NCI-H146 treated with DMSO at 0.1 percent for 48 hours (cell line): ENCODE data around the gene UMAD1.
A peak's percentile ranks its signal among the peaks of the same experiment; 100 is the strongest.
"Not testable (repeated sequence)": the region's sequence is repeated elsewhere in the genome, so short reads cannot be mapped to it uniquely, and the experiment has no call there.

ENCODE experiments used
- DNase-seq: peaks from one replicate; lab custom pipeline; 2025; ENCODE audit not compliant: unreplicated experiment; lab: John Stamatoyannopoulos, UW

UMAD1 gene

DNA sequence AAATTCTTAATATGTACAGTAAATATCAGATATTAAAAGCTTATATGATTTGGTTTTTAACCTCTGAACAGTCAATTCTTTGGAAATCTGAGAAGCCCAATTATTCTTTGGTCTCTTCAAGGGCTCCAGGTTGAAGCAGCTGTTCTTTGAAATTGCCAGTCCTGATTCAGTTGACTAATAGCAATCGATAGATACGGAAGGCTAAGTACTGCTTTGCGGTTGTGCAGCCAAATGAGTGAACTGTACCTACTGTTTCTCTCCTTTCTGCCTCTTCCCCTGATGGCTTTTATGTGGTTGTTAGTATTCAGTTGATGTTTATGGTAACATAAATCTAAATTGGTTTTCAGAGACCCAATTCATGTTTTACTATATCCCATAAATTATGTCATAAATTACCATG lies 181.0 kb downstream of the UMAD1 start:
- peak; percentile 91 for DNase-seq

DNA sequence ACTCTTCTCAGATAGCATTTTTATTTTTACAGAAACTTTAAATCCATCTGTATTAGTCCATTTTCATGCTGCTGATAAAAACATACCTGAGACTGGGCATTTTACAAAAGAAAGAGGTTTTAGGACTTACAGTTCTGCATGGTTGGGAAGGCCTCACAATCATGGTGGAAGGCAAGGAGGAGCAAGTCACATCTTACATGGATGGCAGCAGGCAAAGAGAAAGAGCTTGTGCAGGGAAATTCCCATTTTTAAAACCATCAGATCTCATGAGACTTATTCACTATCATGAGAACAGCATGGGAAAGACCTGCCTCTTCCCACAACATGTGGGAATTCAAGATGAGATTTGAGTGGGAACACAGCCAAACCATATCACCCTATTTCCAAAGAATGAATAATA lies 184.7 kb downstream of the UMAD1 start:
- not testable (repeated sequence) for DNase-seq

DNA sequence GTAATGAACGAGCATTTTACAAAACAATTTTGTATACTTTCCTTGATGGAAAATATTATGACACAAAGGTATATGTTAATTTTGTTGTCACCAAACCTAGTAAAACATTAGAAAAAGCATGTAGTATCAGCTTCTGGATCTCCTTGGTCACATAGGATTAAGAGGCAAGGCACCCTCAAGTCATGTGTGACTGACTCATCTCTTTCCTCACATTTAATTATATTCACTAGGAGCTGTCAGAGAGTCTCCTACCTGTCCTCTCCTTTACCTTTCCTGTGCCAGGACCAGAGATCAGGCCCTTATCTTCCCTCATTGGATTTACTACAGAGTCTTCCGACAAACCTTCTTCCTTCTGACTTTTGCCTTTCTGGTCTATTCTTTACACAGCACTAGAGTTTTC lies 189.1 kb downstream of the UMAD1 start:
- DNase-seq = no peak

DNA sequence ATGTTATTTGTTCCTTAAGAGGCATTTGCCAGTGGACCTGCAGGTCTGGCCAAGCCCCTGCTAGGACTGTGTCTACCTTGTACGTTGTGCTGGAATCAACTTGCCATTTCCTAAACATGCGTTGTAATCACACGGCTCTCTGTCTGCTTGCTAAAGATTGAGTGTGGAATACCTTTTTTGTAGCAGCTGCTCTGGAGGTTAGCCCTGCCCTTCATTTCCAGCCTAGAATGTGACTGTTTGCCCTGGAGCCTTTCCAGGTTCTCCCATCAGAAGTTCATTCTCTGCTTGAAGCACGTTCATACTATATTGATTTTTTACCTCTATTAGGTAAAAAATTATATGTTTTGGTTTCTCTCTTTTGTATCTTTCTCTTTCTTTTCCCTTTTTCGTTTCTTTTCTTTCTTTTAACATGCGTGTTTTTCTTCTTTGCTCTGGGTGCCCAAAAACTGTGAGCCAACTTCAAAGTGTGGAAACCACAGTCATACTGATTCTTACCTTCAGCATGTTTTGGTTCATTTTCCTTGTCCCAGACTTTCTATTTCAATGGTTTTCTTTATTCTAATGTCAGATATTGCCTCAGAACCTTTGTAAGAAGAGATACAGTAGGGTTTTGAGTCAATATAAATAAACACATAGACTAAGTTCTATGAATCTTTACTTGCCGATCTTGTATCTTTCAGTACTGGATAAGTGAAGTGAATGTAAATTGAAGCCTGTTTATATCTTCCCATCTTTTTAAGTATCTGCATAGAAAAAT lies 189.7 kb downstream of the UMAD1 start:
- peak; percentile 80 for DNase-seq

DNA sequence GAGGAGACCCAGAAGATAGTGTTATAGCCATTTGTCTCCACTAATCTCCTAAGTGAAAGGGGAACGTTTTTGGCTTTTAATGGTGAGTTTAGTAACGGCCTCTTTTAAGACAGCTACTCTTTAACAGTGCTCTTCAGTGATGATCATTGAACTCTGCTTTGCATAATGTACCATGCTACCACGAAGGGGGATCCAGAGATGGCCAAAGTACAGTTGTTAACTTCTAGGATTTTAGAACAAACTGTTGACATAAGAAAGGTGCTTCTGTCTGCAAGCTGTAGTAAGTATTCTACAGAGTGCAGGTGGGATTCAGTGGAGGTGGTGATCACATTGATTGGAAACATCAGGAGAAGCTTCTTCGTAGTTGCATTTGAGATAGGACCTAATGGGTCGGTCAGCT lies 192.0 kb downstream of the UMAD1 start:
- no peak for DNase-seq

DNA sequence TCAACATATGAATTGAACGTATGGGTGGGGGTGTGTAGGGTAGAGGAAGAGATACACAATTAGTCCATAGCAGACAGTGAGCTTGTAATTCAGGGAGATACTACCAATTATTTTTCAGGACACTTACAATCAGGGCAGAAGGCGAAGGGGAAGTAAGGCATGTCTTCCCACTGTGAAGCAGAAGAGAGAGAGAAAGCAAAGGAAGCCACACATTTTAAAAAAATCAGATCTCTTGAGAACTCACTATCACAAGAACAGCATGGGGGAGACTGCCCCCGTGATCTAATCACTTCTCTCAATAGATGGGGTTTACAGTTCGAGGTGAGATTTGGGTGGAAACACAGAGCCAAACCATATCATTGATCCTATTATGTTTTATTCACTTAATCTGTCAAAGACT lies 194.2 kb downstream of the UMAD1 start:
- DNase-seq = no peak

DNA sequence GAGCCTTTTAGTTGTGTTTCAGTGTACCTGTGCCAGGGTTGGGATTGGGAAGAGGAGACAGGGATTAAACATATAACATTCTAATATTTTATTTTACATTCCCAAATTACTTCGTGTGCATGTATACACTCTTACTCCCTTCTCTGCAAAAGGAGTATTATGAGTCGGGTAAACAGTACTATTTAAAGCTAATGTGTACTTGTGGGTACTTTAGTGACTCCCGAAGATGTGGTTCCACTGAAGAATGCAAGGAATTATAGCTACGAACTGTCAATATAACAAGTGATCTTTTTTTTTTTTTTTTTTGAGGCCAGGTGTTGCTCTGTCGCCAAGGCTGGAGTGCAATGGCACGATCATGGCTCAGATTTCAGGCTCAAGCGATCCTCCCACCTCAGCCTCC lies 200.5 kb downstream of the UMAD1 start:
- DNase-seq = no peak

DNA sequence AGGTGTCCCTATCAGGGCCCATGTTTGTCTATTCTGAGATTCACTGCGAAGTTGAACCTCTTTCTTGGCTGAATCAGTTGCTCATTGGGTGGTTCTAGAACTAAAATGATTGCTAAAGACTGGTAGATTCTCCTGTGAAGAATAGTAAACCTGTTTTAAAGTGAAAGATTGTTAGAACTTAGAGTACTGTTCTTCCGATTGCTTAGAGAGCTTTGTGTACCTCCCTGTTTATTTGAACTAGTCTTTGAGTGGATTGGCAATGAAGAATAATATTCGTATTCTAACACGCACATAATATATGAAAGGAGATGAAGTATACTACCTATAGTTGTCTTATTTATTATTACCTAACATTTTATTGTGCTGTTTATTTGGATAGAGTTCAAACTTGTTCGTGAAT lies 202.7 kb downstream of the UMAD1 start:
- DNase-seq = no peak

DNA sequence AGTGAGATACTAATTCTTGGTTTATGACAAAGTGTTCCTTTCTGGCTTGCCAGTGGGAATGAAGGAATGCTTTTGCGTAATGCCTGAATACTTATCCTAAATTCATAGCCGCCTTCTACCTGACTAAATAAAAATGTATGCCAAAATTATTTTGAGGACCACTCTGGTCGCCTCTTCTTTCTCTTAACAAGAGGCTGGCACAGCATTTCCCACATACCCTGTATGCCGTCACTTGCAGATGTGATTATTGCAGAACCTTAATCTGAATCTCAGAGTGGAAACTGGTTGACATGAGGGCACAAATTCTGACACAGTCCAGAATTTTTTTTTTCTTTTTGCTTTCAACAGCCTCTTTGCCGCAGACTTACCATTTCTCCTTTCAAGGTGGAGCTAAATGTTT lies 203.4 kb downstream of the UMAD1 start:
- DNase-seq = no peak

DNA sequence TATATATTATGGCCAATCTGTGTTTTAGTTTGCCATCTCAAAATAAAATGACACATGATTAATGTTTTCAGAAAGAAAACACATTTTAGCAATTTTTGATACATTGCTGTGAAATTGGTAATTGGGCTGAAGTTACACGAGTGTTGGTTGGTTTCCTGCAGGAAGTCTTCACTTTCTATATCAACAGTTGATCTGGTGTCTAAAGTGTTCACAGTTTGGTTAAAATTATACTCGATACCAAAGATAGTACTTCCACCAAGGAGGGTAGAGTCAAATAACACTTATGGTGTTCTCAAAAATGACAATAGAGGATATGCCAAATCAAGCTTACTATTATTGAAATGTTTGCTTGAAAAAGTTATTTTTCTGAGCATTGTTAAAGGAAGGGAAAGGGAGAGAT lies 207.7 kb downstream of the UMAD1 start:
- no peak for DNase-seq

DNA sequence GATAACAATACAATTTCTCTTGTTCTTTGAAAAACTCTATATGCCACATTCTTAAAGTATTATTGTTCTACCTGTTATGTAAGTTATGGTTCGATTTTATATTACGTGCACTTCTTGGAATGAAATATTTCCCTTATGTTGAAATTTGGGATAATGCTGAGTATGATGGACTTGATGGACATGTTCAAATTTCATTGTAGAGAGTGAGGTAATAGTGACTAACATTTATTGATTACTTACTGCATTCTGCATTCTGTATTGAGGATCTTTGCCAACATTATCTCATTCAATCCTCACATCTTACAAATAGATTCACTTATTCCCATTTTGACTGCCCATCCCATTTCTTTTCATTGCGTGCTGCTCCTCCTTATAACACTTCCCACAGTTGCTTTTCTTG lies 208.3 kb downstream of the UMAD1 start:
- DNase-seq = no peak

DNA sequence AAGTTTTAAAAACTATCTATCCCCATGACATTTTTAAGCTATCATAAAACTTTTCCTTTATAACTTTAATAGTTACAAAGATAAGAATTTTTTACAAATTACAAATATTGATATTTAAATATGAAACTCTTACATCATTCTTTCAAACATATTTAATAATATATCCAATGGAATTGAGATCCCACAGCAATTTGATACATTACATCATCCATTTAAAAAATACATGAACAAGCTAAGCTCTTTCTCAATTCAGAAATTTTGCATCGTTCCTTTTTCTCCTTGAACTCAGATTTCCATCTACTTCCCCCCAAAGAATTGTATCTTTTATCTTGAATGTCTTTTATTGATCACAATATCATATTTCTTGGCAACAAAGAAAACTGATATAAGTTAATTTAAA lies 209.6 kb downstream of the UMAD1 start:
- DNase-seq = no peak

DNA sequence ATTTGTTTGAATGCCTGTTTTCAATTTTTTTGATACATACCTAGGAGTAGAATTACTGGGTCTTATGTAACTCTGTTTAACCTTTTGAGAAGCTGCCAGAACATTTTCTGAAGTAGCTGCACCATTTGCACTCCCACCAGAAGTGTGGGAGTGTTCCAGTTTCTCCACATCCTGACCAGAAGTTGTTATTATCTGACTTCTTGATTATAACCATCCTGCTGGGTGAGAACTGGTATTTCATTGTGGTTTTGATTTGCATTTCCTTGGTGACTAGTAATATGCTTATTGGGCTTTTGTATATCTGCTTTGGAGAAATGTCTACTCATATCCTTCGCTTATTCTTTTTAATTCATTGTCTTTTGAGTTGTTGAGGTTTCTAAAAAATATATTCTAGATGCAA lies 210.8 kb downstream of the UMAD1 start:
- no peak for DNase-seq

DNA sequence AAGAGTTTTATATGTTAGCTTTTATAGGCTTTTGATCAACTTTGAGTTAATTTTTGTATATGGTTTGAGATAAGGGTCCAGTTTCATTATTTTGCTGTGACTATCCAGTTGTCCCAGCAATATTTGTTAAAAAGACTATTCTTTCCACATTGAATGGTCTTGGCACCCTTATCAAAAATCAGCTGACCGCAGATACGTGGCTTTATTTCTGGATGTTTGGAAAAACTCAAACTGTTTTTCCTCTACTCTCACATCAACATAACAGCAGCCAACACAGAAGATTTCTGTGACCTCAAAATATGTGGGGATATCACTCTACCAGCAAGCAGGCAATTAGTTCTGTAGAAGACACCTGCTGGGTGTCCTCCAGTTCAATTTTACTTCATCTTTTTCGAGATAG lies 211.4 kb downstream of the UMAD1 start:
- no peak for DNase-seq

DNA sequence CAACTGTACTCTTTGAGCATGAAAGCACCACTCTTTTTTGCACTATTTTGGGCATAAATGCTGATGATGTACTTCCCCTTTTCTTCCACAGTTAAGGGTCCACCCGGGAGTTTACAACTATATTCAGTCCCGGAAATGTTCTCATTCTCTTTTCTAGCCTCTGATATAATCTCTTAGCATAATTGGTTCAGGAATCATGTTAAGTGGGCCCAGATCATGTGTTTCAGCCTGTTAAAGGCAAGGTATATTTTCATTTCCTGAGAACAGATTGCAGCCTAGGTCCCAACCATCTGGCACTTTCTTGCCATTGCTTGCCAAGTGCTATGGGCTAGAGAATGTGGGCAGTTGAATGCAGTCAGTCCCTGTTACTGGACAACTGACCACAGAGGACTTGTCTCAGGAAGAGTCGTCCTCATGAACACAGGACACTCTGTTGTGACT lies 216.6 kb downstream of the UMAD1 start:
- no peak for DNase-seq

DNA sequence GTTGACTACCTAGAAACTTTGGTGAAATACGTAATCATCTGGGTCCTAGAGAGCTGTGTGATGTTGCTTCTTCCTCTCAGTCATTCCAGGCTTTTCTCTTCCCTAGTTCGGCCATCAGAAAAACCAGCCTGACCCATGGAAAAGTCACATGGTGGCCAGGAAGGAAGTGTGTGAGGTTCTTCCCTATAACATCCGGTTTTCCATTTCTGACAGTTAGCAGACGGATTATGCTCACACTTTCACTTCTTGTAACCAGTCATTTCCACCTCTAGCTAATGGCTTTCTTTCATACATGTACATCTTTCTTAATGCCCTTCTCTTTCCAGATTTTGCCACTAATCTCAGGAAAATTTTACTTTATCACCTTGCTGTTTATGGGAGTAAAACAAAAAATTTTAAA lies 218.0 kb downstream of the UMAD1 start:
- no peak for DNase-seq

DNA sequence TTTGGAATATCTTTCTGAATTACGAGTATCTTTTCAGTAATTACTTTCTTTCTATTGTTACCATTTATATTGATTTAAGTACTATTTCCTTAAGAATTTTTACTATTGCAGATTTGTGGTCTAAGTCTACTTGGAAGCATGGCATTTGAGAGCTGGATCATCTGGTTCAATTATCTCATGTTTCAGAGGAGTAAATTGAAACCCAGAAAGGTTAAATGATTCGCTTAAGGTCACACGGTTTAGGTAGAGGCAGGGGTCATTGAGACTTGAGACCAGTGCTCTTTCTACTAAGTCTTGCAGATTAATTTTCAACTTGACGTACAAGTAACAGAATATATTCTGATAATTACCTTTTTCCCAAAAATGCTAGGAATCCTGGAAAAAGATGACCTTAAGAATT lies 218.9 kb downstream of the UMAD1 start:
- DNase-seq = no peak

DNA sequence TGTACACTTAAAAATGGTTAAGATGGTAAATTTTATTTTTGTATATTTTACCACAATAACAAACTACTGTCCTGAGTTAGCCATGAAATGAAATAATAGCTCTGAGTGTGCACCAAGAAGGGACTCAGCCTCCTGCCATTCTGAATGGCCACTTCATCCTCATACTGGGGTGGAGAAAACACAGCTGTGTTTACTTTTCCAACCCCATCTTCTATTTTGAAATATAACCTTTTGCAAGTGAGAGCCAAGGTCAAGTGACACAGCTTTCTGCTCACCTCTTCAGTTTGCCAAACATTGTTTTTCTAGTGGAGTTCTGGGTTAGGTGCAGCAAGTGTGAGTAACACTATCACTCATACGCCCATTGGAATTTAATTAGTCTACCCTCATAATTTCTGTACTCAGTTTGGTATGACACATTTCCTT lies 220.7 kb downstream of the UMAD1 start:
- peak; percentile 94 for DNase-seq

DNA sequence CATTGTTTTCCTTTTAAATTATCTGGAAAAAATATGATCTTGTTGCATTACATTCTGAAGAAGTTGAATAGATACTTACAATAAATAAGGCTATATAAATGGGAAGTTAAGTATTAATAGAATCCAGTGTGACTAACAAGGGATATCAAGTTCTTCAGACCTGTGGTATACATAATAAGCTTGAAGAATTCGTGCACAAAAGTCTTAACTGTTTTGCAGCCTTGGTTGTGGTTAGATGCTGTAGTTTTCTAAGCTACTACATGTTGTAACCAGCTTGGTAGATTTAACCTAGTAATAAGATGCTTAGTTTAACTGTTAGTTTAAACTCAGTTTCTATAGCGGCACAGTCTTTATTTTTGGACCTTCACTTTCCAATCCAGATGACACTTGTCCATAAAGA lies 221.8 kb downstream of the UMAD1 start:
- DNase-seq = no peak

DNA sequence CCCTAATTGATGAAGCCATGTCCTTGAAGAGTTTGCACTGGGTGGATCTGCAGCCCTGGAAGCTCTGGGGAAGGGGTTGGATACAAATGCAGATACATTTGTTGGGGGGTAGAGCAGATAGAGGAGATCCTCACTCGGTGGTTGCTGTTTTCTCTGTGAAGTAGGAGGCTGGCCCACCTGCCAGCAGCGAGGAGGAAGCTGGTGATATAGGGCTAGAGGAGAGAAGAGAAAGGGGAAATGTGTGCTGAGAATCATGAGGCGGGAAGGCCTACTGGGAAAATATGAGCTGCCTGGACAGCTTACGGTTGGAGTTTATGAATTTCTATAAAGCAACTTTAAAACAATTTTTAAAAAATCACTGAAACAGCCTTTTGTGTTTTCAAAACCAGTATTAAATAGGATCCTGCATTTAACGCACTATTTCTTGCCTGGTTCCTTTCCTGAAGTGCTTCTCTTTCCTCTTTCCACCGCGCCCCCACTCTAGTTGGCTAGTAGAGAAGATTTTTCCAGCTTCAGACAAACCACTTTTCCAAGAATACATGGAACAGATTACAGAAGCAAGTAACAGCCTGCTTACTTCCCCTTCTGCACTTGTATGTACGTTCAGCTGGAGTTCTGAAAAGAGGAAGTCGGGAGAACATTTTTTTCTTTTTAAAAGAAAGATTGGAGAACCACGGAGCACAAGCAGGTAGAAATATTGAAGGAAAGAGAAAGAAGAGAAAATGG lies 227.5 kb downstream of the UMAD1 start:
- DNase-seq = no peak

DNA sequence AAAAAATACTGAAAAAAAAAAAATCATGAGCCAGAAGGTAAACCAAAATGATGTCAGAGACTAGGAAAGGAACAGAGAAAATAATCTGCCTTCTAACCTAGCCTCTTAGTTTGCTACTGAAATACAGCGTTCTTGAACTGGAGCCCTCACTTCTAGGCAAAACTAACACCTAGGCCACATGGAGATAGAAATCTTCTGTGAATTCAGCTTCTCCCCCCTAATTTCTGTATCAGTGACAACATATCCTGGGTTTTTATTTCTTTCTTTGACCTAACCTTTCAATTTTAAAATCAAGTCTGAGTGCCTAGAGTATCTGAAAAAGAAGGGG lies 228.0 kb downstream of the UMAD1 start:
- no peak for DNase-seq

DNA sequence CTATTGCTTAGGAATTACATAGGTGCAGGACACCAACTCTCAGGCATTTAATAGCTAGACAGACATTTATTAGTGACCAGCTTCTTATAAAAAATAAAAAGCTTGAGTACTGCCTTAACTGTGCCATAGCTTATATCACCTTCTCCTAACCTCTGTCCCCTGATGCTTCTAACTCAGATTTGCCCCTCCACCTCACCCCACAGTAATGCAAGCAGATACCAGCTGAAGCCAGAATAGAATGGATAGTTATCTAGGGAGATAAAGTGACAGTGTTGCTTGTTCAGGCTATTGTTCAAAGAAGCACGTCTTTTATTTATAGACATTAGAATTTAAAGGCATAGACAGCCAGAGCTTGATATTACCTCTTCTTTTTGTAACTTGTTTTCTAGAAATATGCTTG lies 228.5 kb downstream of the UMAD1 start:
- DNase-seq = peak; percentile 58

DNA sequence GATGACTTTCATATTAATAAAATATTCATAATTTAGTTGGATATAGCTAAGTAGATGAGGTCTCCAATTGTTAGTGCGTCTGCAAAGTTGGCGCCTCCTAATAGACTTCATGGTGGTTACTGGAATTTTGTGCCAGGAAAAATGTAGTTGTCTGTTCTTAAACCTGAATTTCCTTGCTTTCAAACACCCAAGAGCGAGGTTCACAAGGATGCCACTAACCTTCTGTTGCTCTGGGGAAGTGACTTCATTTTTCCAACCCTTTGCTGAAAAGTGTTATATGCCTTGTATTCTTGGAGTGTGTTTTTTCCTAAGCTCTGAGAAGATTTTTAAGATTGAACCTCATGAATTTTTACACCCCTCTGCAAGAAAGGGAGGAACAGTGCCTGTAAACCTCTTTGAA lies 229.1 kb downstream of the UMAD1 start:
- DNase-seq = no peak
